GM18951 (cell line): ENCODE measurements around the gene CETP.
"Not testable (repeated sequence)": the region's sequence is repeated elsewhere in the genome, so short reads cannot be mapped to it uniquely, and the experiment has no call there.

Source experiments
- POLR2A ChIP-seq: IDR thresholded peaks from 4 replicates; pipeline ENCODE4 v1.6.1; 2011; ENCODE audit warnings: mild to moderate bottlenecking; ENCODE audit not compliant: insufficient read length, insufficient read depth; ENCODE audit errors: extremely low read depth
- in situ Hi-C: fragments of 300-500 bp; cut with MboI; formaldehyde crosslinking; loops from one replicate; pipeline ENCODE4 v1.12.0; 2022; ENCODE audit warnings: low sequenced_read_pairs, mixed read lengths, inconsistent platforms; ENCODE audit not compliant: unreplicated experiment

CETP gene

DNA sequence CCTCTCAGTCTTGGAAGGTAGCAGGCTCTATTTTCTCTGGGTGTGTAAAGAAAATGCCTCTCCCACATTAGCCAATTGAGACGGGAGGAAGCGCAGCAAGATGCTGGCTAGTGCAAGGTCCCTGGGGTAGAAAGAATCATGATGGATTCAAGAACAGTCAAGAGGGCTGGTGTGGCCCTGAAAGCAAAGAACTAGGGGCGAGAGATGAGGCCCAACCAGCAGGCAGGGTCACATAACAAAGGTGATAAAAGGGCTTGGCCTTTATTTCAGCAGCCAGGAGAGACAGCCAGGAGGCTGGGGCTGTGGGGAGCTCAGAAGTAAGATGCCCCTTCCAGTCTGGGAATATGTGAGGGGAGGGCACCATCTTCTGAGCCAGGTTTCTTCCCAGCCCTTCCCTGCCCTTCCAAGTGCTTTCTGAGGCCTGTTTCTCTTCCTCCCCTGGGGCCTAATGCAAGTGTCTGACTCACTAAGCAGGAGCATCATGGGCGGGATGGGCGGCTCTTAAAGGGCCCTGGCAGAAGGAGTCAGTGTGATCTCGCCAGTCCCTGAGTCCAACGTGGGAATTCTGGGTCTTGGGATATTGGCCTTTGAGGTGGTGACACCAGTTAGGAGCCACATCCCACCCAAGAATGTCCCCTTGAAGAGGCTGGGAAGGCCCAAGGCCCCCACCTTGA lies 23.7 kb downstream of the CETP start:
- no peak for TF ChIP-seq POLR2A
- in situ Hi-C loops: no loop called here

- no peak for TF ChIP-seq POLR2A
- in situ Hi-C loops: no loop called here
Observed at GRCh38 chr16:56985962-56986360, 24.2 kb downstream of the CETP start.

DNA sequence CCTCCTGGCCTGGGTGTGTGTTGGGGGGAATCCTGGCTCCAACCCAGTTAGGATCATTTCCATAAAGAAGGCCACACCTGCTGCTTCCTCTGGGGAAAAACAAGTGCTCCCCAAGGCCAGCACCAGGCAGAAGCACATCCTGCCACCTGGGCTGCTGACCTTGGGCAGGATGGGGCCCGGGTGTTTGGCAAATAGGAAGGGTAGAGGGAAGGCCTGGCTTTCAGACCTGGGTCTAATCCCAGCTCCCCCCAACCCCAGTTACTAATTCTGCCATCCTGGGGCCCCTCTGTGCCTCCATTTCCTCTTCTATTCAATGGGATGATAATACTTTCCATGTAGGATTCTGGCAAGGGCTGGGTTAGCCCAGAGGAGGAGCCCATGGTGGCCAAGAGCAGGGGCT lies 24.6 kb downstream of the CETP start:
- TF ChIP-seq POLR2A: no peak
- in situ Hi-C loops: no loop called here

DNA sequence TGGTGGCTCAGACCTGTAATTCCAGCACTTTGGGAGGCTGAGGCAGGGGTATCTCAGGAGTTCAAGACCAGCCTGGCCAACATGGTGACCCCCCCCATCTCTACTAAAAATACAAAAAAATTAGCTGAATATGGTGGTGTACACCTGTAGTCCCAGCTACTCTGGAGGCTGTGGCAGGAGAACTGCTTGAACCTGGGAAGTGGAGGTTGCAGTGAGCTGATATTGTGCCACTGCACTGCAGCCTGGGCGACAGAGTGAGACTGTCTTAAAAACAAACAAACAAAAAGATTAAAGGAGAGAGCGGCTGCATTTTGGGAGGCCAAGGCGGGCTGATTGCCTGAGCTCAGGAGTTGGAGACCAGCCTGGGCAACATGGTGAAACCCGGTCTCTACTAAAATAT lies 25.2 kb downstream of the CETP start:
- in situ Hi-C loops: not testable (repeated sequence)

GRCh38 chr16:56987692-56988091 lies 25.9 kb downstream of the CETP start:
- in situ Hi-C loops: no loop called here
- no peak for TF ChIP-seq POLR2A

- no peak for TF ChIP-seq POLR2A
- in situ Hi-C loops: no loop called here
Observed at GRCh38 chr16:56988161-56988947, 26.6 kb downstream of the CETP start.

GRCh38 chr16:56988948-56989945 lies 27.5 kb downstream of the CETP start, which contains the start of gene NLRC5:
Gene NLRC5, plus strand, starts transcription at chr16:56989557. Its CDS starts 31,156 bp downstream, at chr16:57020713.
- in situ Hi-C loops: no loop called here

DNA sequence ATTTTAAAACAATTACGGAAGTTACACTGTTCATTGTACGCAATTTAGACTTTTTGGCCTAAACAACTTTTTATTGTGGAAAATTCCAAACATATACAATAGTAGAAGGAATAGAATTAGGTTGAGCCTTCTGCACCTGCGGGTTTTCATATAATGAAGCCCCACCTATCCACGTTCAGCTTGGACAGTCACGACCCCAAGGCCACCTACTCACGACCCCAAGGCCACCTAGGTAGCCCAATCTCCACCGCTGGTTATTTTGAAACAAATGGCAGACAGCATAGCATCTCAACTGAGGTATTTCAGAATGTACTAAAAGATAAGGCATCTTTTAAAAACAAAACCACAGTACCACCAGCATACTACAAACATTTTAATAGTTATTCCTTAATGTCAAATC lies 28.2 kb downstream of the CETP start:
- in situ Hi-C loops: no loop called here
- TF ChIP-seq POLR2A: no peak

More at GRCh38 chr16:56988948-56989945, 27.5 kb downstream of the CETP start, which contains the start of gene NLRC5:
- peak; percentile 92 for TF ChIP-seq POLR2A

GRCh38 chr16:56990407-56991286 lies 28.9 kb downstream of the CETP start:
- peak; percentile 29 for TF ChIP-seq POLR2A

DNA sequence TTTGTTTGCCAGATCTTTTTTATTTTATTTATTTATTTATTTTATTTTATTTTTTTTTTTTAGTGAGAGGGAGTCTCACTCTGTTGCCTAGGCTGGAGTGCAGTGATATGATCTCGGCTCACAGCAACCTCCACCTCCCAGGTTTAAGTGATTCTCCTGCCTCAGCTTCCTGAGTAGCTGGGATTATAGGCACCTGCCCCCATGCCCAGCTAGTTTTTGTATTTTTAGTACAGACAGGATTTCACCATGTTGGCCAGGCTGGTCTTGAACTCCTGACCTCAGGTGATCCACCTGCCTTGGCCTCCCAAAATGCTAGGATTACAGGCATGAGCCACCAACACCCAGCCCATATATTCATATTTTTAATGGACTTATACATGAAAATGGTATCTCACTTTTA lies 30.7 kb downstream of the CETP start:
- in situ Hi-C loops: not testable (repeated sequence)

More at GRCh38 chr16:56990407-56991286, 28.9 kb downstream of the CETP start:
- in situ Hi-C loops: no loop called here

DNA sequence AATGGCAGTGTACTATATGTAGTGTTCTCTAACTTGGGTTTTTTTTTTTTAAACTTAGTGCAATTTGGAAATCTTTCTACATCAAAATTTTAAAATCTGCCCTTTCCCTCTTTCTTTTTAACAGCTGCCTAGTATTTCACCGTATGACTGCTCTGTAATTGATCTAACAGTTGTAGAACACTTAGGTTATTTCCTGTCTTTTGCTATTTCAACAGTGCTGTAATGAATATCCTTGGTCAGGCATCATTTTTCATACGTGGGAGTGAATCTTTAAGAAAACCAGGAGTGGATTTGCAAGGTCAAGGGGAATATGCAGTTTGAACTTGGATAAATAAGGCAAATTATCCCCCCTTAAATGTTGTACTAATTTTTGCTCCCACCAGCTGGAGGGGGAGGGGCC lies 31.5 kb downstream of the CETP start:
- in situ Hi-C loops: no loop called here

GRCh38 chr16:56994311-56994710 lies 32.6 kb downstream of the CETP start:
- TF ChIP-seq POLR2A: no peak
- in situ Hi-C loops: no loop called here

More for the DNA sequence above, 31.5 kb downstream of the CETP start:
- TF ChIP-seq POLR2A: no peak

DNA sequence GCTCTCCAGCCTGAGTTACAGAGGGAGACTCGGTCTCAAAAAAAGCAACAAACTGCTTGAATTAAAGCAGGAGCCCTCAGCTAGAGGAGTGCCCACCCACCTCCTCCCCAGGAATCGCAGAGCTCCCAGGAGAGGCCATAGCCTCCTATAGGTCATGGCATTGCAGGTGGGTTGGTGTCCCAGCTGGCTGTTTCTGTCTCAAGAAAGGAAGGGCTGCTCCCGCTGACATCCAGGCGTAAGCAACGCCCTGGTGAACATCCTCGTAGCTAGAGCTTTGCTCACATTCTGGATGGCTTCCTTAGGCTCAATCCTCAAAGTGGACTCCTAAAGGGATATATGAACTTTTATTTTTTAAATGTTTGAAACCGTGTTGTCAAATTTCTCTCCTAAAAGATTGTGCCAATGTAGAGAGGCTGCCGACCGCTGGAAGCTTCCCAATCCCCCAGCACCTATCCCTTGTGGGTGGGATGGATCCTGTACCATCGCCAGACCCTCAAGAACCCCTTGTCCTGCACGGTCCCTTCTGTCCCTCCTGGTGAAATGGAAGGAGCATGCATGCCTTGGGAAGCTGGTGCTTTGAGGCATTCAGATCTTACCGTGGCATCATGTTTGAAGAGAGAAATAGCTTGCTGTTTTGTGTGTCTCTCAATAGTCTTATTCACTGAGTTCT lies 33.5 kb downstream of the CETP start:
- in situ Hi-C loops: no loop called here
- TF ChIP-seq POLR2A: no peak
